ENCODE data around the gene LRMDA.

The LRMDA gene

GRCh38 chr10:76481178-76481577, 1049.8 kb downstream of the LRMDA start:
- H3K4me3 ChIP-seq (ENCODE audit: low read length): no peak overlapping the region
- no peak for DNase-seq (ENCODE audit: low read depth)
- TF ChIP-seq, protein P1, sequence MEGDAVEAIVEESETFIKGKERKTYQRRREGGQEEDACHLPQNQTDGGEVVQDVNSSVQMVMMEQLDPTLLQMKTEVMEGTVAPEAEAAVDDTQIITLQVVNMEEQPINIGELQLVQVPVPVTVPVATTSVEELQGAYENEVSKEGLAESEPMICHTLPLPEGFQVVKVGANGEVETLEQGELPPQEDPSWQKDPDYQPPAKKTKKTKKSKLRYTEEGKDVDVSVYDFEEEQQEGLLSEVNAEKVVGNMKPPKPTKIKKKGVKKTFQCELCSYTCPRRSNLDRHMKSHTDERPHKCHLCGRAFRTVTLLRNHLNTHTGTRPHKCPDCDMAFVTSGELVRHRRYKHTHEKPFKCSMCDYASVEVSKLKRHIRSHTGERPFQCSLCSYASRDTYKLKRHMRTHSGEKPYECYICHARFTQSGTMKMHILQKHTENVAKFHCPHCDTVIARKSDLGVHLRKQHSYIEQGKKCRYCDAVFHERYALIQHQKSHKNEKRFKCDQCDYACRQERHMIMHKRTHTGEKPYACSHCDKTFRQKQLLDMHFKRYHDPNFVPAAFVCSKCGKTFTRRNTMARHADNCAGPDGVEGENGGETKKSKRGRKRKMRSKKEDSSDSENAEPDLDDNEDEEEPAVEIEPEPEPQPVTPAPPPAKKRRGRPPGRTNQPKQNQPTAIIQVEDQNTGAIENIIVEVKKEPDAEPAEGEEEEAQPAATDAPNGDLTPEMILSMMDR (conservative IDR thresholded peaks at IDR 0.05; ENCODE audit: low read depth, low read length): no peak

GRCh38 chr10:76487582-76487981, 1056.2 kb downstream of the LRMDA start:
- DNase-seq (ENCODE audit: low read depth): no peak
- TF ChIP-seq, protein P1 (conservative IDR thresholded peaks at IDR 0.05; ENCODE audit: low read depth, low read length): no peak
- no peak overlapping the region for H3K4me3 ChIP-seq (ENCODE audit: low read length)

DNA sequence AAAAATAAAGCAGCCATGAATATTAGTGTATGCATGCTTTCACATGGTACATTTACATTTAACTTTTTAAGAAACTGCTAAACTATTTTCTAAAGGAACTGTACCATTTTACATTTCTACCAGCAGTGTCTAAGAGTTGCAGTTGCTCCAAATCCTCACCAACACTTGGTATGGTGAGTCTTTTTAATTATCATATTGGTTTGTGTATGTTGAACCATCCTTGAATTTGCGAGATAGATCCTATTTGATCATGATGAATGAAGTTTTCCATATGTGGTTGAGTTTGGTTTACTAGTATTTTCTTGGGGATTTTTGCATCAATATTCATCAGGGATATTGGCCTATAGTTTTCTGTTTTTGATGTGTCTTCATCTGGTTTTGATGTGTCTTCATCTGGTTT, 1057.2 kb downstream of the LRMDA start:
- TF ChIP-seq, protein P1 (conservative IDR thresholded peaks at IDR 0.05; ENCODE audit: low read depth, low read length): no peak
- no peak overlapping the region for H3K4me3 ChIP-seq (ENCODE audit: low read length)
- DNase-seq (ENCODE audit: low read depth): no peak

GRCh38 chr10:76491216-76491615, 1059.8 kb downstream of the LRMDA start:
- TF ChIP-seq, protein P1 (conservative IDR thresholded peaks at IDR 0.05; ENCODE audit: low read depth, low read length): no peak
- DNase-seq (ENCODE audit: low read depth): peak; percentile 38
- no peak overlapping the region for H3K4me3 ChIP-seq (ENCODE audit: low read length)

- no peak overlapping the region for H3K4me3 ChIP-seq (ENCODE audit: low read length)
- DNase-seq (ENCODE audit: low read depth): peak; percentile 71
- TF ChIP-seq, protein P1 (conservative IDR thresholded peaks at IDR 0.05; ENCODE audit: low read depth, low read length): no peak
These were observed 1060.6 kb downstream of the LRMDA start for GRCh38 chr10:76492026-76492425.

- no peak overlapping the region for H3K4me3 ChIP-seq (ENCODE audit: low read length)
- TF ChIP-seq, protein P1 (conservative IDR thresholded peaks at IDR 0.05; ENCODE audit: low read depth, low read length): no peak
- DNase-seq (ENCODE audit: low read depth): no peak
These were observed 1061.5 kb downstream of the LRMDA start for GRCh38 chr10:76492678-76493472.

DNA sequence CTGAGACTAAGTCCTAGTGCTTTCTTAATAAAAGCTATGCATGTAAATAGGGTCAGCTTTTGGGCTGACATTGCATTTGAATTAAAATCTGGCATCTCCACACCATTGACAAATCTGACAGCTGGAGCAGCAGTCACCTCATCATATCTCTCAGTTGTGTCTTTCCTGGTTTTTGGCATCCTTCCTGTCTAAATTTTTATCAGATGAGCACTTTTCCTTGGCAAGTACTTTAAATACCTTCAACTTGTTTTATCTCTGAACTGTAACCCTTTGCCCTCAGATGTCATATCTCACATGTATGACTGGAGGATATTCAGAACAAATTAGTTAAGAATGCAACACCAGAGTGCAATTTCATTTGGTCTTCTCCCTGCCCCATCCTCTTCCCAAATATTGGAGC, 1066.2 kb downstream of the LRMDA start:
- no peak overlapping the region for H3K4me3 ChIP-seq (ENCODE audit: low read length)
- TF ChIP-seq, protein P1 (conservative IDR thresholded peaks at IDR 0.05; ENCODE audit: low read depth, low read length): no peak
- DNase-seq (ENCODE audit: low read depth): no peak
